ENCODE data around the gene PDE4A. TPM values are rescaled to one million over a fixed set of nuclear protein-coding genes. Genes with fewer than 3 reads are reported as not detected.

Gene PDE4A
- total RNA-seq, 4 donors from 2014 or later, result 6.4 to 10.1 (median 8.4) TPM

GRCh38 chr19:10516064-10516385 is 95.7 kb downstream of the PDE4A start:
- Histone ChIP-seq H3K27me3 (peaks cover 73 to 86% (median 78%) of the 10 kb centered on the region in 3 donors), H3K9me3 (no peaks in the 10 kb centered on the region), H3K36me3 (no peaks in the 10 kb centered on the region), H3K4me3 (no peak overlapping the region), H3K27ac (no peak overlapping the region), H3K4me1 (peaks cover 3 to 8% of the 10 kb centered on the region in 2 donors)
- in situ Hi-C loops (cut with MboI; ENCODE audit: low sequenced_read_pairs in 4 of 4), result no loop called here
- TF ChIP-seq POLR2A (IDR thresholded peaks at IDR 0.05), result no peak
- intact Hi-C loops (cut with DNase I; ENCODE audit: low total_unique reads), result no loop called here
- DNase-seq (no peak), ATAC-seq (no peak)

GRCh38 chr19:10516671-10517286 is 96.4 kb downstream of the PDE4A start:
- H3K9me3 ChIP-seq, result no peaks in the 10 kb centered on the region
- H3K27me3 ChIP-seq, result peaks cover 69 to 79% (median 75%) of the 10 kb centered on the region in 3 donors
- peaks cover 3 to 8% of the 10 kb centered on the region in 2 donors for H3K4me1 ChIP-seq
- no peak overlapping the region for H3K27ac ChIP-seq
- ATAC-seq (no peak), DNase-seq (no peak)
- H3K4me3 ChIP-seq, result peak overlapping the region in 2 of 4 donors; percentile 24 to 27
- intact Hi-C loops (cut with DNase I; ENCODE audit: low total_unique reads), result no loop called here
- no peaks in the 10 kb centered on the region for H3K36me3 ChIP-seq
- TF ChIP-seq CTCF (IDR thresholded peaks at IDR 0.05 in 4 of 5, conservative IDR thresholded peaks at IDR 0.05 in 1 of 5), result no peak
- no peak for TF ChIP-seq POLR2A (IDR thresholded peaks at IDR 0.05)
- in situ Hi-C loops (cut with MboI; ENCODE audit: low sequenced_read_pairs in 4 of 4), result no loop called here

- Histone ChIP-seq H3K27me3 (peaks cover 65 to 74% (median 69%) of the 10 kb centered on the region in 3 donors), H3K36me3 (no peaks in the 10 kb centered on the region), H3K4me3 (peak within 1 kb of the TSS in 2 of 4 donors; percentile 24 to 27), H3K9me3 (no peaks in the 10 kb centered on the region), H3K27ac (no peak within 1 kb of the TSS), H3K4me1 (peaks cover 3 to 8% of the 10 kb centered on the region in 2 donors)
- DNase-seq (no peak), ATAC-seq (no peak)
- in situ Hi-C loops (cut with MboI; ENCODE audit: low sequenced_read_pairs in 4 of 4) (no loop called here), intact Hi-C loops (cut with DNase I; ENCODE audit: low total_unique reads) (no loop called here)
- TF ChIP-seq CTCF (IDR thresholded peaks at IDR 0.05 in 4 of 5, conservative IDR thresholded peaks at IDR 0.05 in 1 of 5) (no peak), POLR2A (IDR thresholded peaks at IDR 0.05) (no peak)
Measured at GRCh38 chr19:10517361-10517759, 97.0 kb downstream of the PDE4A start, which contains the start of gene S1PR5. Gene S1PR5 (minus strand): TSS chr19:10517447. CDS start chr19:10515011, 2,436 bp downstream.

GRCh38 chr19:10517760-10518443 is 97.6 kb downstream of the PDE4A start:
- no peak for ATAC-seq
- DNase-seq, result no peak
- intact Hi-C loops (cut with DNase I; ENCODE audit: low total_unique reads) (no loop called here), in situ Hi-C loops (cut with MboI; ENCODE audit: low sequenced_read_pairs in 4 of 4) (no loop called here)
- H3K9me3 ChIP-seq, result no peaks in the 10 kb centered on the region
- peaks cover 62 to 70% (median 65%) of the 10 kb centered on the region in 3 donors for H3K27me3 ChIP-seq
- H3K4me3 ChIP-seq, result peak overlapping the region in 1 of 4 donors; percentile 27
- H3K27ac ChIP-seq, result no peak overlapping the region
- peaks cover 3 to 8% of the 10 kb centered on the region in 2 donors for H3K4me1 ChIP-seq
- TF ChIP-seq POLR2A (IDR thresholded peaks at IDR 0.05) (no peak), CTCF (IDR thresholded peaks at IDR 0.05 in 4 of 5, conservative IDR thresholded peaks at IDR 0.05 in 1 of 5) (no peak)
- H3K36me3 ChIP-seq, result no peaks in the 10 kb centered on the region

All from gastrocnemius medialis (tissue), 4 donors.